ENCODE data around the gene MAPK12.

Gene MAPK12

DNA sequence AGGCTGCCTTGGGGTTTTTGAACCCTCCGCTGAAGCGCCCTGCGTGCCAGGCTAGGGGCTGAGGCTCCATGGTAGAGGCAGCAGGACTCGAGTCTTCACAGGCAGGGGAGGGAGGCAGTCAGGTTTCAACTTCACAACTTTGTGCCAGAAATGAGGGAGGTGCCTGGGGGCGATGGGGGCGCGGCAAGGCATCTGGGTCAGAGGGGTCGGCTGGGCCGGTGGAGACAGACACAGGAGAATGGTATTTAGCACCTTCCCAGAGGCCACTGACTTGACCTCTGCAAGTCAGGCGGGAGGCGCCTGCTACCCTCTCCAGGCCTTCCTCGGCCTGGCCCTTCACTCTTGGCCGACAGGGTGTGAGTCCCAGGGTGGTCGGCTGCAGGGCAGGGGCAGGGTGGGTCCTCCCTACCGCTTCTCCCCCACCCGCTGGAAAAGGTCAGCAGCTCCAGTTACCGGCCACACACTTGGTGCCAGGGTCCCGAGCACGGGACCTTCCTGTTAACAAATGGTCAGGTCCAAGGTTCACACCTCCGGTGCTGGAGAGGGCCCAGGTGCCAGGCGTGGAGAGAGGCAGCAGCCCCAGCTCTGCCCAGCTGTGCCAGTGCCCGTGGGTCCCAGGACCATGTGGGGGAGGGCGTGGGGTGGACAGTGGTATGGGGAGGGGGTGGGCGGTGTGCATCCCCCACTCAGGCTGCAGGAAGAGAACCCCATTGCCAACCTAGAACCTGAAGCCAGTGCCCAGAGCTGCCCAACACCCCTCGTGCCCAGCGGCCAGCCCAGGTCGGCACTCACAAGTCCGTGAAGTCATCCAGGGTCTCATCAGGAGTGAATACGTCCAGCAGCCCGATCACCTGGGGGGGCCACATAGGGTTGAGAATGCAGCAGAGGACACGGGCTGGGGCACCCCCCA is 3.8 kb downstream of the MAPK12 start:
- peaks cover 5% of the 10 kb centered on the region; the same call in 1 of the 2 replicates for H3K36me3 ChIP-seq (ENCODE audit: low read depth)

GRCh38 chr22:50257041-50257440 is 4.4 kb downstream of the MAPK12 start:
- Histone ChIP-seq H3K27ac (ENCODE audit: poor library complexity, severe bottlenecking) (no peak overlapping the region), H3K36me3 (ENCODE audit: low read depth) (peaks cover 5% of the 10 kb centered on the region; the same call in 1 of the 2 replicates), H3K9me3 (ENCODE audit: severe bottlenecking) (no peaks in the 10 kb centered on the region), H3K4me3 (ENCODE audit: severe bottlenecking) (no peak overlapping the region), H3K4me1 (ENCODE audit: insufficient read depth, poor library complexity, severe bottlenecking) (peaks cover under 1% of the 10 kb centered on the region), H3K27me3 (ENCODE audit: insufficient read depth, poor library complexity, severe bottlenecking) (no peaks in the 10 kb centered on the region)
- no peak for DNase-seq (ENCODE audit: low spot score)
- ATAC-seq (ENCODE audit: low read depth), result no peak
- TF ChIP-seq CTCF (IDR thresholded peaks at IDR 0.05; ENCODE audit: poor library complexity, severe bottlenecking), result no peak

More for the DNA sequence above, 3.8 kb downstream of the MAPK12 start:
- DNase-seq (ENCODE audit: low spot score), result no peak
- H3K4me1 ChIP-seq (ENCODE audit: insufficient read depth, poor library complexity, severe bottlenecking), result peaks cover 8% of the 10 kb centered on the region
- no peaks in the 10 kb centered on the region for H3K9me3 ChIP-seq (ENCODE audit: severe bottlenecking)
- no peak for ATAC-seq (ENCODE audit: low read depth)
- H3K27ac ChIP-seq (ENCODE audit: poor library complexity, severe bottlenecking), result no peak overlapping the region
- TF ChIP-seq CTCF (IDR thresholded peaks at IDR 0.05; ENCODE audit: poor library complexity, severe bottlenecking), result no peak
- no peak overlapping the region for H3K4me3 ChIP-seq (ENCODE audit: severe bottlenecking)
- H3K27me3 ChIP-seq (ENCODE audit: insufficient read depth, poor library complexity, severe bottlenecking), result no peaks in the 10 kb centered on the region

GRCh38 chr22:50256258-50256862 is 5.1 kb downstream of the MAPK12 start:
- ATAC-seq (ENCODE audit: low read depth), result no peak
- Histone ChIP-seq H3K36me3 (ENCODE audit: low read depth) (peaks cover 5% of the 10 kb centered on the region; the same call in 1 of the 2 replicates), H3K4me1 (ENCODE audit: insufficient read depth, poor library complexity, severe bottlenecking) (no peaks in the 10 kb centered on the region), H3K9me3 (ENCODE audit: severe bottlenecking) (no peaks in the 10 kb centered on the region), H3K4me3 (ENCODE audit: severe bottlenecking) (no peak overlapping the region), H3K27me3 (ENCODE audit: insufficient read depth, poor library complexity, severe bottlenecking) (no peaks in the 10 kb centered on the region), H3K27ac (ENCODE audit: poor library complexity, severe bottlenecking) (no peak overlapping the region)
- TF ChIP-seq CTCF (IDR thresholded peaks at IDR 0.05; ENCODE audit: poor library complexity, severe bottlenecking), result no peak
- DNase-seq (ENCODE audit: low spot score), result no peak

GRCh38 chr22:50255607-50256006 is 5.9 kb downstream of the MAPK12 start:
- Histone ChIP-seq H3K27me3 (ENCODE audit: insufficient read depth, poor library complexity, severe bottlenecking) (no peaks in the 10 kb centered on the region), H3K9me3 (ENCODE audit: severe bottlenecking) (no peaks in the 10 kb centered on the region), H3K4me1 (ENCODE audit: insufficient read depth, poor library complexity, severe bottlenecking) (no peaks in the 10 kb centered on the region), H3K36me3 (ENCODE audit: low read depth) (peaks cover 5% of the 10 kb centered on the region; the same call in 1 of the 2 replicates), H3K4me3 (ENCODE audit: severe bottlenecking) (no peak overlapping the region), H3K27ac (ENCODE audit: poor library complexity, severe bottlenecking) (no peak overlapping the region)
- ATAC-seq (ENCODE audit: low read depth), result no peak
- DNase-seq (ENCODE audit: low spot score), result no peak
- no peak for TF ChIP-seq CTCF (IDR thresholded peaks at IDR 0.05; ENCODE audit: poor library complexity, severe bottlenecking)
